A549 treated with Hydrocortisone at 1 μM for 4 hours (cell line): ENCODE measurements around the gene PLOD2. TPM values are rescaled to one million over a fixed set of nuclear protein-coding genes. Genes with fewer than 3 reads are reported as not detected.

Experiments used
- total RNA-seq: library from RNA; stranded (reverse); fragments of 200-300 nt; extraction: Qiagen RNA extraction; gene quantifications from 5 replicates; pipeline ENCODE4 v1.2.3, GENCODE V29; 2022

PLOD2 gene
- total RNA-seq: 67.2 to 127 TPM (median 97.4 TPM) in 5 replicates

GRCh38 chr3:146160964-146161662 lies at the start of gene PLOD2:
TSS of gene PLOD2 (minus strand) at chr3:146161184. CDS start at chr3:146160989, 195 bp downstream.

Other genes starting within 250 kb of the PLOD2 start
- gene PLSCR4, start 89.9 kb upstream of the PLOD2 start, total RNA-seq: 5.9 to 10.7 TPM (median 9.0 TPM) in 5 replicates